Measurements from ENCODE around the gene FER1L5. TPM values are rescaled to one million over a fixed set of nuclear protein-coding genes. Genes with fewer than 3 reads are reported as not detected.

FER1L5 gene
- total RNA-seq, 1 experiment from 2014 or later = 0.91 TPM

- ATAC-seq (no peak), DNase-seq (ENCODE audit: low read depth, low spot score) (no peak)
- Histone ChIP-seq H3K4me2 (ENCODE audit: low read length) (no peak overlapping the region), H2AFZ (ENCODE audit: low read depth, low read length, poor library complexity, severe bottlenecking) (no peak overlapping the region), H3K9me3 (ENCODE audit: control insufficient read depth in 1 of 2, insufficient read depth in 1 of 2, low read depth in 1 of 2, low read length in 2 of 2) (no peaks in the 10 kb centered on the region), H3K9ac (ENCODE audit: low read length) (no peak overlapping the region), H3K4me1 (ENCODE audit: control insufficient read depth in 1 of 2, insufficient read depth in 2 of 2, low read length in 2 of 2) (peaks cover 2 to 5% of the 10 kb centered on the region in 2 experiments; a peak in 2 of 4 replicates), H3K9me2 (ENCODE audit: insufficient read depth) (no peaks in the 10 kb centered on the region), H3K36me3 (ENCODE audit: control insufficient read depth in 1 of 2, insufficient read depth in 2 of 2, low read length in 2 of 2) (peaks cover 25 to 34% of the 10 kb centered on the region in 2 experiments; a peak in 3 of 4 replicates), H3K79me2 (ENCODE audit: insufficient read depth, low read length) (peaks cover 27% of the 10 kb centered on the region), H4K20me1 (ENCODE audit: insufficient read depth) (0 out of 2 replicates have a peak, but pooled peaks cover 5% of the 10 kb centered on the region), H3K27ac (ENCODE audit: low read depth, low read length) (no peak overlapping the region), H3K27me3 (ENCODE audit: insufficient read depth, low read length) (no peaks in the 10 kb centered on the region), H3K4me3 (replicated peaks in 1 of 2; ENCODE audit: low read depth in 1 of 2, low read length in 2 of 2) (no peak overlapping the region)
- ChIA-PET RAD21 (ENCODE audit: low non-redundant PET in 1 of 2, low total read pairs in 2 of 2, uncharacterized antibody in 2 of 2, unreplicated experiment in 2 of 2) (no interaction called here), CTCF (no interaction called here), POLR2A (no interaction called here)
- TF ChIP-seq SP1 (IDR thresholded peaks at IDR 0.05; ENCODE audit: low read depth) = no peak
- TF ChIP-seq SIN3A (IDR thresholded peaks at IDR 0.05; ENCODE audit: low read depth) = no peak
- no TSS peak for BruUV-seq (replicated peaks)
- intact Hi-C loops (cut with micrococcal nuclease) = no loop called here
Measured at GRCh38 chr2:96734880-96735583, 92.5 kb downstream of the FER1L5 start.

GRCh38 chr2:96737251-96737650 is 94.7 kb downstream of the FER1L5 start:
- no TSS peak for BruUV-seq (replicated peaks)
- POLR2A ChIA-PET = no interaction called here
- ATAC-seq (no peak), DNase-seq (ENCODE audit: low read depth, low spot score) (no peak)
- Histone ChIP-seq H3K9me3 (ENCODE audit: control insufficient read depth in 1 of 2, insufficient read depth in 1 of 2, low read depth in 1 of 2, low read length in 2 of 2) (no peaks in the 10 kb centered on the region), H3K4me2 (ENCODE audit: low read length) (no peak overlapping the region), H3K4me3 (replicated peaks in 1 of 2; ENCODE audit: low read depth in 1 of 2, low read length in 2 of 2) (no peak overlapping the region), H3K27ac (ENCODE audit: low read depth, low read length) (no peak overlapping the region), H3K36me3 (ENCODE audit: control insufficient read depth in 1 of 2, insufficient read depth in 2 of 2, low read length in 2 of 2) (peaks cover 25% of the 10 kb centered on the region in 2 experiments; a peak in 3 of 4 replicates), H3K4me1 (ENCODE audit: control insufficient read depth in 1 of 2, insufficient read depth in 2 of 2, low read length in 2 of 2) (peaks cover 2 to 9% of the 10 kb centered on the region in 2 experiments; a peak in 3 of 4 replicates), H4K20me1 (ENCODE audit: insufficient read depth) (0 out of 2 replicates have a peak, but pooled peaks cover 5% of the 10 kb centered on the region), H3K79me2 (ENCODE audit: insufficient read depth, low read length) (peaks cover 27% of the 10 kb centered on the region), H3K27me3 (ENCODE audit: insufficient read depth, low read length) (no peaks in the 10 kb centered on the region), H3K9me2 (ENCODE audit: insufficient read depth) (no peaks in the 10 kb centered on the region), H2AFZ (ENCODE audit: low read depth, low read length, poor library complexity, severe bottlenecking) (no peak overlapping the region), H3K9ac (ENCODE audit: low read length) (no peak overlapping the region)
- RAD21 ChIA-PET (ENCODE audit: low non-redundant PET in 1 of 2, low total read pairs in 2 of 2, uncharacterized antibody in 2 of 2, unreplicated experiment in 2 of 2) = no interaction called here
- no peak for TF ChIP-seq CBX3 (IDR thresholded peaks at IDR 0.05; ENCODE audit: low read depth)
- no peak for TF ChIP-seq MAX (IDR thresholded peaks at IDR 0.05)
- no peak for TF ChIP-seq ZFX (IDR thresholded peaks at IDR 0.05)
- TF ChIP-seq REST (IDR thresholded peaks at IDR 0.05; ENCODE audit: low read depth) = no peak
- no peak for TF ChIP-seq CEBPB (IDR thresholded peaks at IDR 0.05; ENCODE audit: low read depth)
- TF ChIP-seq JUND (IDR thresholded peaks at IDR 0.05) = no peak
- no peak for TF ChIP-seq EGR1 (IDR thresholded peaks at IDR 0.05; ENCODE audit: low read depth)
- CTCF ChIA-PET = no interaction called here
- intact Hi-C loops (cut with micrococcal nuclease) = no loop called here
